Mesenchymal stem cell (in vitro differentiated cells and primary cell): ENCODE results near the gene MKLN1.
A peak's percentile ranks its signal among the peaks of the same experiment; 100 is the strongest.

Source experiments
- DNase-seq: peaks from one replicate; pipeline ENCODE4 v3.0.0-alpha.2; 2013
- H2AFZ ChIP-seq: one replicate; pipeline ENCODE4 v1.6.1; 2013; ENCODE audit warnings: low read depth, mild to moderate bottlenecking, control low read depth, inconsistent platforms, low read length, moderate library complexity
- H2AK5ac ChIP-seq: 2 replicates; pipeline ENCODE4 v1.6.1; 2013; ENCODE audit warnings: low read length, moderate library complexity, mild to moderate bottlenecking, inconsistent platforms; ENCODE audit not compliant: severe bottlenecking
- H2BK120ac ChIP-seq: one replicate; pipeline ENCODE4 v1.6.1; 2013; ENCODE audit warnings: low read depth, mild to moderate bottlenecking, inconsistent platforms, low read length, moderate library complexity
- H2BK12ac ChIP-seq, 2 experiments: one replicate each; pipeline ENCODE4 v1.6.1; 2013; ENCODE audit warnings: inconsistent platforms in 2 of 2, low read length in 2 of 2, mild to moderate bottlenecking in 2 of 2, moderate library complexity in 2 of 2, control low read depth in 1 of 2
- H2BK15ac ChIP-seq: one replicate; pipeline ENCODE4 v1.6.1; 2013; ENCODE audit warnings: mild to moderate bottlenecking, low read depth, inconsistent platforms; ENCODE audit not compliant: poor library complexity, severe bottlenecking
- H2BK5ac ChIP-seq: 2 replicates; pipeline ENCODE4 v1.6.1; 2013; ENCODE audit warnings: low read depth, mild to moderate bottlenecking, low read length, control low read depth, inconsistent platforms; ENCODE audit not compliant: poor library complexity, severe bottlenecking
- H3K14ac ChIP-seq, 2 experiments: one replicate each; pipeline ENCODE4 v1.6.1; 2013; ENCODE audit warnings: inconsistent platforms in 2 of 2, low read length in 2 of 2, control low read depth in 1 of 2, mild to moderate bottlenecking in 1 of 2, moderate library complexity in 1 of 2
- H3K18ac ChIP-seq, 2 experiments: one replicate each; pipeline ENCODE4 v1.6.1; 2013; ENCODE audit warnings: inconsistent platforms in 2 of 2, low read length in 2 of 2, control low read depth in 1 of 2, low read depth in 1 of 2, mild to moderate bottlenecking in 1 of 2
- H3K23ac ChIP-seq, 2 experiments: one replicate each; pipeline ENCODE4 v1.6.1; 2013; ENCODE audit warnings: inconsistent platforms in 2 of 2, low read length in 2 of 2, mild to moderate bottlenecking in 2 of 2, moderate library complexity in 2 of 2, control low read depth in 1 of 2
- H3K27ac ChIP-seq: 2 replicates; pipeline ENCODE4 v1.5.1; 2013; ENCODE audit warnings: mild to moderate bottlenecking, moderate library complexity, low read length, control low read depth, inconsistent platforms; ENCODE audit not compliant: poor library complexity, severe bottlenecking
- H3K27me3 ChIP-seq, 2 experiments: 2 replicates each; pipeline versions ENCODE4 v1.6.1 to v1.7.0; 2013; ENCODE audit warnings: low read length in 2 of 2, mild to moderate bottlenecking in 2 of 2, moderate library complexity in 2 of 2, control low read depth in 1 of 2, inconsistent platforms in 1 of 2; ENCODE audit not compliant: control insufficient read depth in 1 of 2, insufficient read depth in 1 of 2
- H3K36me3 ChIP-seq, 2 experiments: 2 replicates each; pipeline versions ENCODE4 v1.6.1 to v1.7.0; 2013; ENCODE audit warnings: low read length in 2 of 2, control low read depth in 1 of 2, inconsistent platforms in 1 of 2, low read depth in 1 of 2, mild to moderate bottlenecking in 1 of 2; ENCODE audit not compliant: insufficient read depth in 2 of 2, control insufficient read depth in 1 of 2
- H3K4ac ChIP-seq, 2 experiments: one replicate each; pipeline ENCODE4 v1.6.1; 2013; ENCODE audit warnings: inconsistent platforms in 2 of 2, low read length in 2 of 2, mild to moderate bottlenecking in 2 of 2, moderate library complexity in 2 of 2, control low read depth in 1 of 2, low read depth in 1 of 2
- H3K4me1 ChIP-seq: 2 replicates; pipeline ENCODE4 v1.6.1; 2013; ENCODE audit warnings: low read depth, low read length, control low read depth; ENCODE audit not compliant: control insufficient read depth, insufficient read depth
- H3K4me2 ChIP-seq: 2 replicates; pipeline ENCODE4 v1.6.1; 2013; ENCODE audit warnings: low read length, mild to moderate bottlenecking, inconsistent platforms; ENCODE audit not compliant: poor library complexity, severe bottlenecking
- H3K4me3 ChIP-seq, 2 experiments: 2 replicates each; pipeline versions ENCODE4 v1.5.1 to v1.7.0; 2013; ENCODE audit warnings: low read length in 2 of 2, mild to moderate bottlenecking in 2 of 2, control low read depth in 1 of 2, low read depth in 1 of 2; ENCODE audit not compliant: insufficient read depth in 1 of 2
- H3K79me1 ChIP-seq: replicated peaks from 2 replicates; pipeline ENCODE4 v1.6.1; 2013; ENCODE audit warnings: mild to moderate bottlenecking, control low read depth, low read length, inconsistent platforms; ENCODE audit not compliant: poor library complexity, severe bottlenecking
- H3K9ac ChIP-seq: 2 replicates; pipeline ENCODE4 v1.7.0; 2013; ENCODE audit warnings: mild to moderate bottlenecking, low read length, moderate library complexity
- H3K9me3 ChIP-seq: 2 replicates; pipeline ENCODE4 v1.7.0; 2013; ENCODE audit warnings: mild to moderate bottlenecking, low read length; ENCODE audit not compliant: control insufficient read depth
- H4K8ac ChIP-seq: one replicate; pipeline ENCODE4 v1.6.1; 2013; ENCODE audit warnings: inconsistent platforms, mild to moderate bottlenecking, low read length, moderate library complexity
- H4K91ac ChIP-seq: one replicate; pipeline ENCODE4 v1.6.1; 2013; ENCODE audit warnings: mild to moderate bottlenecking, low read length, inconsistent platforms
- WGBS: methylation state at CpG from one replicate; pipeline ENCODE4 v1.1.7; 2013; ENCODE audit warnings: mixed read lengths; 5-methylcytosine and 5-hydroxymethylcytosine counted together

The MKLN1 gene

DNA sequence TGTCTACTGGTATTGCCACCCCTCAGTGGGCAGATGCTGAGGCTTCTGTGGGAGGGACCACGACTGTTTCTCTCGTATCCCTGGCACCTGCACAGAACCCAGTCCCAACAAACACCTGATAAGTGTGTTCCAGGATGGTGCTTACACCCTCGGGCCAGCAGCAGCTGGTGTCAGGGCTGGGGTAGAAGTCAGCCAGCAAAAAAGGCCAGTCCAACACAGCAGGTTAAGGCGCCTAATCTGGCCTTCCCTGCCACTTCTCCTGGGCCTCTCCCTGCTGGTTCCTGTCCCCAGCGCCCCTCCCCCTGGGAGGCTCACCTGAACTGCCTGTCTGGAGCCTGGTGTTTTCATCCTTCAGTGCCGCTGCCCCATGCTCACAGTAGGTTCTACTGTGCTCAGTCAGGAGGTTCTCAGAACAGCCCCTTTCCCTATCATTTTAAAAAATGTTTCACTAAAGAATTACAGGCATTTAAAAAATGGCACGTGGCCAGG lies 208.7 kb downstream of the MKLN1 start:
- Histone ChIP-seq H2AK5ac (peak overlapping the region; percentile 63), H3K14ac (no peak overlapping the region), H3K4me2 (no peak overlapping the region), H3K27ac (no peak overlapping the region), H3K79me1 (no peaks in the 10 kb centered on the region), H2BK15ac (no peak overlapping the region), H3K9ac (no peak overlapping the region), H3K36me3 (no peaks in the 10 kb centered on the region), H2BK120ac (no peak overlapping the region), H3K18ac (no peak overlapping the region), H4K8ac (no peak overlapping the region), H4K91ac (no peak overlapping the region), H3K27me3 (peaks cover 0 to 3% of the 10 kb centered on the region in 2 experiments), H3K9me3 (no peaks in the 10 kb centered on the region), H2BK12ac (no peak overlapping the region), H3K4me3 (no peak overlapping the region), H2BK5ac (no peak overlapping the region), H3K23ac (no peak overlapping the region), H3K4me1 (peaks cover 29% of the 10 kb centered on the region), H3K4ac (no peak overlapping the region), H2AFZ (no peak overlapping the region)
- no peak for DNase-seq
- WGBS = 90% methylated on average over 7 of the region's 7 CpGs

DNA sequence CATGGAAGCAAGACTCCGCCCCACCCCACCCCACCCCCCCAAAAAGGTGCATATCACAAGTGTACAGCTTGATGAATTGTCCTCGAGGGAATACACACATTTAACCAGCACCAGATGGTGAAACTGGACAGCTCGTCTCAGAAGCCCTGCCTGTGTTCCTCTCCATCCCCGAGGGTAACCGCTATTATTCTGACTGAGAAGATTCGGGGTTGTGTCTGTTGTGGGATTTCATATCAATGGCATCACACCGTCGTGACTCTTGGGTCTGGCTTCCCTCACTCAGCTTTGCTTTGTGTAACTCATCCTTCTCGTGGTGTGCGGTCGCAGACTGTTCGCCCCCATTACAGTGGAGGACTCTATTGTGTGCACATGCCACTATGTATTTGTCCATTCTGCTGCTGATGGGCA lies 209.9 kb downstream of the MKLN1 start:
- no peak overlapping the region for H3K23ac ChIP-seq
- 88% methylated on average over 12 of the region's 12 CpGs for WGBS
- H3K18ac ChIP-seq = no peak overlapping the region
- H3K14ac ChIP-seq = no peak overlapping the region
- H3K4me3 ChIP-seq = no peak overlapping the region
- no peaks in the 10 kb centered on the region for H3K9me3 ChIP-seq
- DNase-seq = no peak
- no peak overlapping the region for H3K4ac ChIP-seq
- H3K27me3 ChIP-seq = peaks cover 0 to 3% of the 10 kb centered on the region in 2 experiments
- H2AFZ ChIP-seq = no peak overlapping the region
- no peak overlapping the region for H3K4me2 ChIP-seq
- H3K4me1 ChIP-seq = peaks cover 29% of the 10 kb centered on the region
- H3K27ac ChIP-seq = no peak overlapping the region
- no peaks in the 10 kb centered on the region for H3K36me3 ChIP-seq
- no peak overlapping the region for H4K8ac ChIP-seq
- no peaks in the 10 kb centered on the region for H3K79me1 ChIP-seq
- no peak overlapping the region for H2BK12ac ChIP-seq
- peak overlapping the region; percentile 31 for H2AK5ac ChIP-seq
- H4K91ac ChIP-seq = peak overlapping the region; percentile 18
- H3K9ac ChIP-seq = no peak overlapping the region
- no peak overlapping the region for H2BK120ac ChIP-seq
- no peak overlapping the region for H2BK5ac ChIP-seq
- no peak overlapping the region for H2BK15ac ChIP-seq

DNA sequence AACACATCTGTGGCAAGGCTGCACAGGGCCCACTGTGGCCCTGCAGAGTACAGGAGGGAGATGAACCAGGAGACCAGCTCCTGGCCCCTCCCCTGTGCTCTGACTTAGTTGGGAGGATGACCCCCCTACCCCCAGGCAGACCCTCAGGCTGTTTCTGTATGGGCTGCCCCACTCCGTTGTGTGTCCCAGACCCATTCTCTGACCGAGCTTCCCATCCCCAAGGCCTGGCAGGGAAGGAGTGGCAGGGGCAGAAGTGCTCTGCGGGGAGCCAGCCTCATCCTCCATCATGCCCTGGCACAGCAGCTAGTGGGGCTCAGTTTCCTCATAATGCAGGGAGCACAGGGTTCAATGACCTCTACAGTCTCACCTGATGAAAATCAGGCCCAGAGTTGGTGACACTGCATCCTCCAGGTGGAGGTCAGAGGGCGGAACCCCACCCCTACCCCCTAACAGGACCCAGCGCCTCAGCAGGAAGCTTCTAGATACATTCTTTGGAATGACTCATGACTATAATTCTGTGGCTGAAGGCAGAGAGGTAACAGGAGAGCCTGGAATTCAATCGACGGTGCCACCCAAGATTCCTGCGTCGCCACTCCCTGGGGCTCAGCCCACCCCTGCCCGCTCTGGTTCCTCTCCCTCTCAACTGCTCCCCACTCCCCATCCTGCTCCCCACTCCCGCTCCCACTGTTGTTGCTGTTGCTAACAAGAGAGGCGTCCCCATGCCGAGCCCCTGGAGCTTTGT lies 210.6 kb downstream of the MKLN1 start:
- WGBS = 76% methylated on average over 13 of the region's 13 CpGs
- Histone ChIP-seq H3K27me3 (peaks cover 0 to under 1% of the 10 kb centered on the region in 2 experiments), H3K27ac (no peak overlapping the region), H2AK5ac (peak overlapping the region; percentile 87), H3K18ac (peak overlapping the region in 1 of 2 experiments; percentile 63), H3K14ac (no peak overlapping the region), H3K9ac (no peak overlapping the region), H4K91ac (no peak overlapping the region), H2BK5ac (no peak overlapping the region), H3K79me1 (no peaks in the 10 kb centered on the region), H3K4me1 (peaks cover 29% of the 10 kb centered on the region), H2BK120ac (no peak overlapping the region), H2BK12ac (no peak overlapping the region), H3K4me3 (no peak overlapping the region), H3K36me3 (no peaks in the 10 kb centered on the region), H2BK15ac (no peak overlapping the region), H4K8ac (peak overlapping the region; percentile 1), H3K9me3 (no peaks in the 10 kb centered on the region), H3K23ac (no peak overlapping the region), H2AFZ (no peak overlapping the region), H3K4me2 (no peak overlapping the region), H3K4ac (no peak overlapping the region)
- DNase-seq = no peak

DNA sequence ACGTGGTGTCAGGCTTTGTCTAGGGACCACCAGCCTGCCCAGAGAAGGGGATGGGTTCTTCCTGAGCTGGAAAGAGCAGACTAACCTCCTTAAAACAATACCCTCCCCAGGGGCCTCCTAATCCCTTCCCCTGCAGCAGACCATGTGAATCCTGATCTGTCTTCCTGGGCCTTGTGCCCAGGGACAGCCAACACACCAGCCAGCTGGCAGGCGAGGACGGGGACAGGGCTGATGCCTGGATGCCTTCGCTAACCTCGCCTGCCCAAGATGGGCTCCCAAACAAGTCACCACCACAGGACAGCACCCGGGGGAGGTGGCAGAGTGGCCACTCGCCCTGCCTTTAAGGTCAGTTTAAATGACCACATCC lies 211.1 kb downstream of the MKLN1 start:
- 93% methylated on average over 7 of the region's 7 CpGs for WGBS
- no peak overlapping the region for H3K9ac ChIP-seq
- peak overlapping the region; percentile 9 for H4K91ac ChIP-seq
- H3K14ac ChIP-seq = no peak overlapping the region
- no peak overlapping the region for H2BK120ac ChIP-seq
- H2AK5ac ChIP-seq = peak overlapping the region; percentile 87
- H3K4ac ChIP-seq = no peak overlapping the region
- peak overlapping the region in 1 of 2 experiments; percentile 7 for H2BK12ac ChIP-seq
- H3K23ac ChIP-seq = no peak overlapping the region
- H3K4me2 ChIP-seq = no peak overlapping the region
- no peaks in the 10 kb centered on the region for H3K27me3 ChIP-seq
- H3K27ac ChIP-seq = no peak overlapping the region
- H3K4me3 ChIP-seq = no peak overlapping the region
- no peaks in the 10 kb centered on the region for H3K9me3 ChIP-seq
- H2AFZ ChIP-seq = no peak overlapping the region
- no peak overlapping the region for H2BK5ac ChIP-seq
- H2BK15ac ChIP-seq = no peak overlapping the region
- DNase-seq = no peak
- H3K4me1 ChIP-seq = peaks cover 29% of the 10 kb centered on the region
- no peaks in the 10 kb centered on the region for H3K79me1 ChIP-seq
- peak overlapping the region; percentile 71 for H4K8ac ChIP-seq
- peak overlapping the region in 1 of 2 experiments; percentile 31 for H3K18ac ChIP-seq
- H3K36me3 ChIP-seq = no peaks in the 10 kb centered on the region
